ENCODE data around the gene CSKMT. TPM values are rescaled to one million over a fixed set of nuclear protein-coding genes. Genes with fewer than 3 reads are reported as not detected.

Gene CSKMT
- polyA plus RNA-seq, 1 donor (not counting 4 experiments of a cell fraction or from before 2014, with no cell fraction given), result 4.5 TPM

DNA sequence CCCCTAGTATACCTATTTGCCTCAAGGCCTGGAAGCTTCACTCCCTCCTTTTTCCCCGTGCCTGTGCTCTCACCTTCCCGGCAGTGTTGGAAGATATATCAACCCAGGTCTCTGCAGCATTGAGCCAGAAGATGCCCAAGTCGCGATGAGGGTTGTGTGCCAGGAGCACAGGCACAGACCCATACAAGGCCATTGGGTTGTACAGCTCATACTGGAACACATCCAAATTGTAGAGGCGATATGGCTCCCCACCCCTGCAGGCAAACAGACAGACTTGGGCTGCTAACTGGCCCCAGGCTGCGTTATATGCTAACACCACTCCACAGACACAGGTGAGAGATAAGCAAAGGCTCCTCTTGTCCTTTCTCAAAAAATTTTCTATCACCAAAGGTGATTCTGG is 32.6 kb upstream of the CSKMT start:
- Histone ChIP-seq H2AFZ (ENCODE audit: control insufficient read depth, low read length) (no peak overlapping the region), H3K9ac (ENCODE audit: control insufficient read depth, extremely low read depth, insufficient read depth, low read length) (no peak overlapping the region), H3K9me3 (ENCODE audit: control insufficient read depth, low read depth, low read length) (no peaks in the 10 kb centered on the region), H3K9me1 (ENCODE audit: control insufficient read depth, extremely low read depth, insufficient read depth, low read length) (no peaks in the 10 kb centered on the region), H3K4me1 (ENCODE audit: control insufficient read depth, extremely low read depth, insufficient read depth, low read length) (no peaks in the 10 kb centered on the region), H3K36me3 (ENCODE audit: control insufficient read depth in 2 of 2, extremely low read depth in 1 of 2, insufficient read depth in 2 of 2, low read length in 2 of 2) (peaks cover 47 to 71% of the 10 kb centered on the region in 2 experiments), H3K27me3 (ENCODE audit: control insufficient read depth, extremely low read depth, insufficient read depth, low read length) (no peaks in the 10 kb centered on the region), H3K4me3 (ENCODE audit: control insufficient read depth in 2 of 3, extremely low read depth in 1 of 3, insufficient read depth in 2 of 3, low read depth in 1 of 3, low read length in 3 of 3) (no peak overlapping the region), H4K20me1 (ENCODE audit: control insufficient read depth, extremely low read depth, insufficient read depth, low read length) (peaks cover 3% of the 10 kb centered on the region), H3K27ac (ENCODE audit: control insufficient read depth, insufficient read depth, low read length) (no peak overlapping the region), H3K79me2 (ENCODE audit: control insufficient read depth, insufficient read depth, low read length) (peaks cover 1% of the 10 kb centered on the region), H3K4me2 (ENCODE audit: control insufficient read depth, extremely low read depth, insufficient read depth, low read depth, low read length) (no peak overlapping the region)
- TF ChIP-seq, protein P1, sequence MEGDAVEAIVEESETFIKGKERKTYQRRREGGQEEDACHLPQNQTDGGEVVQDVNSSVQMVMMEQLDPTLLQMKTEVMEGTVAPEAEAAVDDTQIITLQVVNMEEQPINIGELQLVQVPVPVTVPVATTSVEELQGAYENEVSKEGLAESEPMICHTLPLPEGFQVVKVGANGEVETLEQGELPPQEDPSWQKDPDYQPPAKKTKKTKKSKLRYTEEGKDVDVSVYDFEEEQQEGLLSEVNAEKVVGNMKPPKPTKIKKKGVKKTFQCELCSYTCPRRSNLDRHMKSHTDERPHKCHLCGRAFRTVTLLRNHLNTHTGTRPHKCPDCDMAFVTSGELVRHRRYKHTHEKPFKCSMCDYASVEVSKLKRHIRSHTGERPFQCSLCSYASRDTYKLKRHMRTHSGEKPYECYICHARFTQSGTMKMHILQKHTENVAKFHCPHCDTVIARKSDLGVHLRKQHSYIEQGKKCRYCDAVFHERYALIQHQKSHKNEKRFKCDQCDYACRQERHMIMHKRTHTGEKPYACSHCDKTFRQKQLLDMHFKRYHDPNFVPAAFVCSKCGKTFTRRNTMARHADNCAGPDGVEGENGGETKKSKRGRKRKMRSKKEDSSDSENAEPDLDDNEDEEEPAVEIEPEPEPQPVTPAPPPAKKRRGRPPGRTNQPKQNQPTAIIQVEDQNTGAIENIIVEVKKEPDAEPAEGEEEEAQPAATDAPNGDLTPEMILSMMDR (optimal IDR thresholded peaks at IDR 0.05 in 1 of 3, IDR thresholded peaks at IDR 0.05 in 1 of 3, conservative IDR thresholded peaks at IDR 0.05 in 1 of 3; ENCODE audit: extremely low read depth in 1 of 3, insufficient read depth in 2 of 3, low read length in 3 of 3), result no peak
- TF ChIP-seq EZH2 (IDR thresholded peaks at IDR 0.05; ENCODE audit: low read length), result no peak
- dilution Hi-C loops (cut with MboI; ENCODE audit: extremely low pct_ligation_motif_present, low sequenced_read_pairs), result no loop called here
- FAIRE-seq, result no peak
- DNase-seq (ENCODE audit: low read depth, low spot score), result no peak

DNA sequence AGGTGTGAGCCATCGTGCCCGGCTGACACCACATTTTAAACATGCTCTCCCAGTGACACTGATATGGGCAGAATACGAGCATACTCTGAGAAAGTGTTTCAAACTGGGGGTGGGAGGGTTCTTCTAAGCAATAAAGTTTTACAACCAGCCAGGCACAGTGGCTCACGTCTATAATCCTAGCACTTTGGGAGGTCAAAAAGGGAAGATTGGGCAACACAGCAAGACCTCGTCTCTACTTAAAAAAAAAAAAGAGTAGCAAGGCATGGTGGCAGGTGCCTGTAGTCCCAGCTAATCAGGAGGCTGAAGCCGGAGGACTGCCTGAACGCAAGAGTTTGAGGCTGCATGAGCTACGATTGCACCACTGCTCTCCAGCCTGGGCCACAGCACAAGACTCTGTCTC is 20.9 kb upstream of the CSKMT start:
- no peak overlapping the region for H3K9ac ChIP-seq (ENCODE audit: control insufficient read depth, extremely low read depth, insufficient read depth, low read length)

More for the DNA sequence above, 20.9 kb upstream of the CSKMT start:
- no peak overlapping the region for H3K4me3 ChIP-seq (ENCODE audit: control insufficient read depth in 2 of 3, extremely low read depth in 1 of 3, insufficient read depth in 2 of 3, low read depth in 1 of 3, low read length in 3 of 3)
- H3K36me3 ChIP-seq (ENCODE audit: control insufficient read depth in 2 of 2, extremely low read depth in 1 of 2, insufficient read depth in 2 of 2, low read length in 2 of 2), result peaks cover 13 to 17% of the 10 kb centered on the region in 2 experiments
- H3K27me3 ChIP-seq (ENCODE audit: control insufficient read depth, extremely low read depth, insufficient read depth, low read length), result no peaks in the 10 kb centered on the region
- DNase-seq (ENCODE audit: low read depth, low spot score), result no peak
- H3K4me1 ChIP-seq (ENCODE audit: control insufficient read depth, extremely low read depth, insufficient read depth, low read length), result peaks cover 15% of the 10 kb centered on the region
- H3K9me1 ChIP-seq (ENCODE audit: control insufficient read depth, extremely low read depth, insufficient read depth, low read length), result peaks cover 3% of the 10 kb centered on the region
- no peaks in the 10 kb centered on the region for H3K9me3 ChIP-seq (ENCODE audit: control insufficient read depth, low read depth, low read length)
- no peak overlapping the region for H2AFZ ChIP-seq (ENCODE audit: control insufficient read depth, low read length)
- no peak overlapping the region for H3K27ac ChIP-seq (ENCODE audit: control insufficient read depth, insufficient read depth, low read length)
- no peak for FAIRE-seq
- no peak overlapping the region for H3K4me2 ChIP-seq (ENCODE audit: control insufficient read depth, extremely low read depth, insufficient read depth, low read depth, low read length)
- no peaks in the 10 kb centered on the region for H4K20me1 ChIP-seq (ENCODE audit: control insufficient read depth, extremely low read depth, insufficient read depth, low read length)
- no peak for TF ChIP-seq EZH2 (IDR thresholded peaks at IDR 0.05; ENCODE audit: low read length)
- TF ChIP-seq, protein P1 (optimal IDR thresholded peaks at IDR 0.05 in 1 of 3, IDR thresholded peaks at IDR 0.05 in 1 of 3, conservative IDR thresholded peaks at IDR 0.05 in 1 of 3; ENCODE audit: extremely low read depth in 1 of 3, insufficient read depth in 2 of 3, low read length in 3 of 3), result no peak
- H3K79me2 ChIP-seq (ENCODE audit: control insufficient read depth, insufficient read depth, low read length), result peaks cover 52% of the 10 kb centered on the region
- dilution Hi-C loops (cut with MboI; ENCODE audit: extremely low pct_ligation_motif_present, low sequenced_read_pairs), result no loop called here

All from keratinocyte (primary cell).